ENCODE data around the gene KCNJ11. TPM values are rescaled to one million over a fixed set of nuclear protein-coding genes. Genes with fewer than 3 reads are reported as not detected.
A peak's percentile ranks its signal among the peaks of the same experiment; 100 is the strongest.

The KCNJ11 gene
- total RNA-seq, 3 donors from 2014 or later, result 1.2 to 3.9 (median 1.6) TPM

DNA sequence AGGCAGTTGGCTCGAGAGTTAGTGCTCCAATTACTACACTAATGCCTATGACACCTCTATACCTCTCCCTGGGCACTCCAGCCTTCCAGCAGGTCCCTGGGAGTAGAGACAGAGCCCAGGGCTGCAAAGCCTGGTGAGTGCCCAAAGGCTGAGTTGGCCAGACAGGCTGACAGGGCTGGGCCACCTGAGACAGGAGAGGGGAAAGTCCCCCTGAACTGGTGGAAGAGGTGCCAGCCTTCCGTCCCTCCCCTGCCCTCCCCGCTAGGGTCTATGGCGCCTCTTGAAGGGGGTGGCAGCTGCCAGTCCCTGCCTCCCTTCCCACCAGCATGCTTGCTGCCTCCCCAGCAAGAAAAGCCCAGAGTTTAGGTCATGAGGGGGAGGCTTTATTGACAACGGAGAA is 3.0 kb downstream of the KCNJ11 start:
- H3K4me1 ChIP-seq (ENCODE audit: low read depth), result peaks cover 7% of the 10 kb centered on the region
- no peak overlapping the region for H3K4me3 ChIP-seq
- no peaks in the 10 kb centered on the region for H3K9me3 ChIP-seq
- intact Hi-C loops (cut with DNase I, micrococcal nuclease), result loop anchor here in 1 of 2 donors (2.0 kb wide), 1 partner anchor 119 kb away; no protein-coding TSS in a partner anchor
- DNase-seq (no peak), ATAC-seq (no peak)
- no peaks in the 10 kb centered on the region for H3K36me3 ChIP-seq (ENCODE audit: low read depth)
- TF ChIP-seq, protein P1, sequence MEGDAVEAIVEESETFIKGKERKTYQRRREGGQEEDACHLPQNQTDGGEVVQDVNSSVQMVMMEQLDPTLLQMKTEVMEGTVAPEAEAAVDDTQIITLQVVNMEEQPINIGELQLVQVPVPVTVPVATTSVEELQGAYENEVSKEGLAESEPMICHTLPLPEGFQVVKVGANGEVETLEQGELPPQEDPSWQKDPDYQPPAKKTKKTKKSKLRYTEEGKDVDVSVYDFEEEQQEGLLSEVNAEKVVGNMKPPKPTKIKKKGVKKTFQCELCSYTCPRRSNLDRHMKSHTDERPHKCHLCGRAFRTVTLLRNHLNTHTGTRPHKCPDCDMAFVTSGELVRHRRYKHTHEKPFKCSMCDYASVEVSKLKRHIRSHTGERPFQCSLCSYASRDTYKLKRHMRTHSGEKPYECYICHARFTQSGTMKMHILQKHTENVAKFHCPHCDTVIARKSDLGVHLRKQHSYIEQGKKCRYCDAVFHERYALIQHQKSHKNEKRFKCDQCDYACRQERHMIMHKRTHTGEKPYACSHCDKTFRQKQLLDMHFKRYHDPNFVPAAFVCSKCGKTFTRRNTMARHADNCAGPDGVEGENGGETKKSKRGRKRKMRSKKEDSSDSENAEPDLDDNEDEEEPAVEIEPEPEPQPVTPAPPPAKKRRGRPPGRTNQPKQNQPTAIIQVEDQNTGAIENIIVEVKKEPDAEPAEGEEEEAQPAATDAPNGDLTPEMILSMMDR (IDR thresholded peaks at IDR 0.05), result no peak

DNA sequence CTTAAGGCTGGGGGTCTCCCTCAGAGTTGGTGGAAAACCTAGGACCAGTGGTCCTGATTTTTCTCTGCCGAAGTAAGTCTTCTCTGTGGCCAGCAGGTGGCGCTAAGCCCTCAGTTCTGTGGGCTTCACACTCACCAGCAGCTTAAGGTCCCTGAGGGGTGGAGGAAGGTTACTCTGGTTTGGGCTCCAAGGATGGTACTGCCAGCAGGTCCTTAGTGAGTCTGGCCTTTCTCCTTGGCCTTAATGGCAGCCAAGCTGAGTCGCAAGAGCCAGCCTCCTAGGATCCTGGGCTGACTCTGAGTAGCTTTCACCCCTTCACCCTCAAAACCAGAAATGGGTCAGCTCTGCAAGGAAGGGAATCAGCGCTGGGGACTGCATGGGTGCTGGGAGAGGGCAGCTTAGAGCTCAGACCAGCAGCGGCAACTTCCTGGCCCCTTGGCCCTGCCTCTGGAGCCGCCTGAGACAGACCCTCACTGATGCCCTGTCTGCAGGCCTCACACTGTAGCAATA is 4.4 kb downstream of the KCNJ11 start:
- H3K4me1 ChIP-seq (ENCODE audit: low read depth), result peaks cover 3% of the 10 kb centered on the region
- H3K4me3 ChIP-seq, result no peak overlapping the region
- no peaks in the 10 kb centered on the region for H3K36me3 ChIP-seq (ENCODE audit: low read depth)
- ATAC-seq (peak; percentile 69), DNase-seq (peak; percentile 67 to 83 (median 81))
- TF ChIP-seq, protein P1 (IDR thresholded peaks at IDR 0.05), result peak; percentile 80
- intact Hi-C loops (cut with DNase I, micrococcal nuclease), result loop anchor here (1.0 to 2.0 kb wide), 2 partner anchors 120 to 121 kb away; no protein-coding TSS in a partner anchor
- H3K9me3 ChIP-seq, result no peaks in the 10 kb centered on the region

DNA sequence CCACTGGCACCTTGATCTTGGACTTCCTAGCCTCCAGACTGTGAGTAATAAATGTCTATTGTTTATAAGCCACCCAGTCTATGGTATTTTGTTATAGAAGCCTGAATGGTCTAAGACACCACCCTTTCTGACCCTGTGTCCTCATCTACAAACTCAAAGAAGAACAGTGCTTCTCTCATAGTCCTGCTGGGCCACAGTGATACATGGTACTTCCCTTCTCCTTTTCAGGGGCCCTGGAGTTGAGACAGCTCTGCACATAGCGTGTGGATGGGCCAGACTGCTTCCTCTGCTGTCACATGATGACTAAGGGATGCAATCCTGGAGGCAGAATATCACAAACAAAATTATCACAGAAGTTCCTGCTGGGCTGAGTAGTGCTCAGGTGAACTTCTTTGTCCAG is 5.0 kb downstream of the KCNJ11 start:
- TF ChIP-seq, protein P1 (IDR thresholded peaks at IDR 0.05), result no peak
- H3K9me3 ChIP-seq, result no peaks in the 10 kb centered on the region
- no peak overlapping the region for H3K4me3 ChIP-seq
- H3K4me1 ChIP-seq (ENCODE audit: low read depth), result peaks cover under 1% of the 10 kb centered on the region
- DNase-seq (no peak), ATAC-seq (no peak)
- no peaks in the 10 kb centered on the region for H3K36me3 ChIP-seq (ENCODE audit: low read depth)
- intact Hi-C loops (cut with DNase I, micrococcal nuclease), result no loop called here

DNA sequence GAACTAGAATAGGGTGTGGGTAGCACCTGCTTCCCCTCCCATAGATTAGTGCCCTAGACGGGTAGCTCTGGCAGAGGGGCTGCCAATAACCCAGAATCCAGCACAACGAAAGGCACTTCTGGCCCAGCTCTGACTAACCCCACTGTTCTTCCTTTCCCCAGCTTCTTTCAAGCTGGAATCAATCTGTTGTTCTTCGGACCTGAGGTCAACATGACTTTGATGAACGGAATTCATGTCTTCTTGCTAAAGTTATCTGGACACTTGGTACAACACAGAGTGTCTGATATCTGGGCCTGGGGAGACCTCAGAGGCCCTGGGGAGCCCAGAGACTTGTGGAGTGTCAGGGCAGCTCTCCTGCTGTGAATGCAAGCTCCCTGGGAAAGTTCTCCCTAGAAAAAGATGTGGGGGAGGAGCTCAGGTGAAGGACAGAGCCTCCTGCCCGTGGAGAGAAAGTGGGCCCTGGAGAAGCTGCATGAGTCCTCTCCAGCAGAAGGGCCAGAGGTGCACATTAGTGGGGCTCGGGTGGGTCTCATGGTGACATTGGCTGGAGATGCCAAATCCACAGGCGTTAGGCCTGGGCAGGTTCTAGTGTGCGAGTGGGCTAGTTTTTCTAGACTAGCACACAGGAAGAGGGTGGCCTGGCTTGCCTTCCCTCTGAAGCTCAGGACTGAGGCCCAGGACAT is 6.3 kb downstream of the KCNJ11 start:
- Histone ChIP-seq H3K36me3 (ENCODE audit: low read depth) (no peaks in the 10 kb centered on the region), H3K9me3 (no peaks in the 10 kb centered on the region), H3K4me1 (ENCODE audit: low read depth) (no peaks in the 10 kb centered on the region), H3K4me3 (no peak overlapping the region)
- ATAC-seq (no peak), DNase-seq (no peak)
- TF ChIP-seq, protein P1 (IDR thresholded peaks at IDR 0.05), result no peak
- intact Hi-C loops (cut with DNase I, micrococcal nuclease), result no loop called here

DNA sequence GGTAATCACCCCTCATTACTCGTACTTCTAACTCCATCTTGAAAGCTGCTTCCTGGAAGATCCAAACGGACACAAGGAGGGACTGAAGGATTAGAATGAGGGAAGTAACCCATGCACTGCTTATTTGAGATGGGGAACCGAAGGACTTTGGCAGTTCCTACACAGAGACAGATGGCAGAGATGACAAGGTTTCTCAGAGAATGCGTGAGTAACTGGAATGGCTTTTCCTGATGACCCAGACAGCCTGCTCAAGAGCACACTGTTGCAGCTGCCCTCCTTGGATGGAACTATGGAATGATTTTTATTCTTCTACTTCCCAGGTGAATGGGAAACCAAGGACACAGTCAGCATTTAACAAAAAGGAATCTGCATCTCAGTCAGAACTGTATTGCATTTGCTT is 7.3 kb downstream of the KCNJ11 start:
- intact Hi-C loops (cut with DNase I, micrococcal nuclease), result no loop called here

More for the DNA sequence above, 7.3 kb downstream of the KCNJ11 start:
- no peaks in the 10 kb centered on the region for H3K9me3 ChIP-seq
- no peaks in the 10 kb centered on the region for H3K4me1 ChIP-seq (ENCODE audit: low read depth)
- DNase-seq (no peak), ATAC-seq (no peak)
- TF ChIP-seq, protein P1 (IDR thresholded peaks at IDR 0.05), result no peak
- H3K4me3 ChIP-seq, result no peak overlapping the region
- H3K36me3 ChIP-seq (ENCODE audit: low read depth), result no peaks in the 10 kb centered on the region

Measured in mucosa of descending colon (tissue), 3 donors.